Erythroblast (primary cell): Measurements from ENCODE around the gene MAP7.
"Not testable (repeated sequence)": the region's sequence is repeated elsewhere in the genome, so short reads cannot be mapped to it uniquely, and the experiment has no call there.

Source experiments
- DNase-seq, 2 experiments: peaks; one replicate each; lab custom pipeline; 2025; lab: John Stamatoyannopoulos, UW
- GATA1 ChIP-seq: IDR thresholded peaks from 2 replicates; pipeline ENCODE4 v1.6.1; 2011; ENCODE audit warnings: low read depth, mild to moderate bottlenecking, control low read depth, low read length, moderate library complexity
- POLR2A ChIP-seq: IDR thresholded peaks from 2 replicates; pipeline ENCODE4 v1.6.1; 2011; ENCODE audit warnings: mild to moderate bottlenecking, low read length

The MAP7 gene

DNA sequence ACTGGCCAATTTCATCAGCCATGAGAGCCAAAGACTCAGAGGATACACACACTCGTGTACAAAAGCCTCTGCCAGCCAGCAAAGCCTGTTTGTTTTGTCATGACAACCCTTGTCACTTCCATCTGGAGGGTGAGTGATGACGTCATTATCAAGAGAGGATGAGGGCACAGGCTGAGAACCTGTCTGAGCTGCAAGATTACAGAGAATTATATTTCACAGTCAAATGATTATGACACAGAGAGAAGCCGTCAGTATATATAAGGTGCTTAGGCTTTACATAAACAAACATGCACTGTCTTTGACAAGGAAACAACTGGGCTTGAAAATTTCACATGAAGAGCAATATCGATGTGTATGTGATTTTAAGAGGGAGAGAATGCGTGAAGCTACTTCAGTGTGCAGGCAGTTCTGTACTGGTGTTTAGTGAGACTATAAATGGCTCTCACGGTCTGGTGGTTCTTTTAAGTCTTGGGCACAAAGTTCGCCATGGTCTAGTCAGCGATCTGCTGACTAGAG lies 224.1 kb downstream of the MAP7 start:
- no peak for TF ChIP-seq POLR2A
- no peak for TF ChIP-seq GATA1
- DNase-seq, result peak; percentile 49 to 56

DNA sequence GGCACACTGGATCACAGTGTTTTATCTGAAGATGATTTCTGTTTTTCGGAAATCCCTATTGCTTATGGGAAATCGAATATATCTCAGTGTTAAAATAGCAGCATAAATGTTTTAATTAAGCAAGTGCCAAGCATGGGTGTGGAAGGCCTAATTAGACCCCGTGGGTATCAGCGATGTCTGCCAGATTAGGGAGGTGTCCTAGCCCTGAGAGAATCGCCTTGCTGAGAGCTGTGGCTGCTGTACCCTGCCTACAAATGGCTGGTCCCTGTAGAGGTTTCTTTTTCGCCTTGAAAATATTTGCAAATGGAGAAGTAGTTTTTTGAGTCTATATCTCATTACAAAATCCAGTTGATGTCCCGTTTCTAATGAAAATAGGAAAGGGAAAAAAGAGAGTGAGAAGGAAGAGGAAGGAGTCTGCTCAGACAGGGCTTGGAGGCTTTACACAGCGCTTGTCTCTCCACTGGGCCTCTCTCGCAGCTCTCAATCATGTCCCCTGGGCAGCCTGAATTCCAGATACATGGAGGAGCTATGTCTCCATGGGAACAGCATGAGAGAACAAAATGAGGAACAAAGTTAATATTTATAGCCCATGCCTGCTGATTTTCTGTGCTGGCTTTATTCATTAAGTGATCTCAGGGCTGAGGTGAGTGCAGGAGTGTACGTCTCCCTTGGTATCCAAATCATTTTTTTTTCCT lies 225.4 kb downstream of the MAP7 start:
- no peak for DNase-seq

DNA sequence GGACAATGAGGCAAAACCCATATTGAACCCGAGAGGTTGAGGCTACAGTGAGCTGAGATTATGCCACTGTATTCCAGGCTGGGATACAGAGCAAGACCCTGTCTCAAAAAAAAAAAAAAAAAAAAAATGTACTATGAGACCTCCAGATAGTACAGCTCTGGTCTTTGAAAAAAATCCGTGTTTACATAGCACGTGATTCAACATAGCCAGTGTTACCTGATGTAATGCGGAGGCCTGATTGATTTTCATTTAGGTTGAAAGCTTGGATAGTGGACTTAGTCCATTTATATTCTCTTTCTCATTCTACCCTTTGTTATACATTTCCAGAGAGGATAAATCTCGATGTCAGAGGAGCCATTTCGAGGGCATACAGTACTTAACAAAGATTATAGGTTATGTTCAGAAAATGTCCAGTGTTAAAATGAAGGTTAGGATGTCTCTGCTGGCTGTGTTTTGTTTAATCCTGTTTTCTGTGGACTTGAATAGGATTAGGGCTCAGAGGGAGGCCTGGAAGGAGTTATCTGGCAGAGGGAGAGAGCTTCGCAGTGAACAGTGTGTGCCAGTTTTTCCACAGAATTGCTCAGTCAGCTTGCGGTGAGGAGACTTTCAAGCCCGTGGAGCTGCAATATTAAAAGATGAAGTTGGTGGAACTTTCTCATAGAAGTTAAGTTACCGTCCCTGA lies 226.7 kb downstream of the MAP7 start:
- TF ChIP-seq POLR2A, result no peak
- no peak for TF ChIP-seq GATA1
- DNase-seq, result no peak

More for the DNA sequence above, 225.4 kb downstream of the MAP7 start:
- TF ChIP-seq GATA1 (no peak), POLR2A (no peak)

DNA sequence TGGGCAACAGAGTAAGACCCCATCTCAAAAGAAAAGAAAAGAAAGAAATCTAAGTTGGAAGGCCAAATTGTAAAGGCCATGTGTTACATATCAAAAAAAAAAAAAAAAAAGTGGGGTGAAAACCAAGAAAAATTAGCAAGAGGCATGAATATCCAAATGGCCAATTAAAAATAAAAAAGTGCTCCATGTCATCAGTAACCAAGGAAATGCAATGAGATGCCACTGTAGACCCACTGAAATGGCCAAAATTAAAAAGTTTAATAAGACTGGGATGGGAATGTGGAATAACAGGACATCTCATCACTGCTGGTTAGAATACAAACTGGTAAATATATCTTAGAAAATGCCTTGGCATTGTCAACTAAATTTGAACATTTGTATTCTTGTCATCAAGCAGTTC lies 230.5 kb downstream of the MAP7 start:
- DNase-seq, result no peak
- TF ChIP-seq GATA1 (no peak), POLR2A (no peak)

DNA sequence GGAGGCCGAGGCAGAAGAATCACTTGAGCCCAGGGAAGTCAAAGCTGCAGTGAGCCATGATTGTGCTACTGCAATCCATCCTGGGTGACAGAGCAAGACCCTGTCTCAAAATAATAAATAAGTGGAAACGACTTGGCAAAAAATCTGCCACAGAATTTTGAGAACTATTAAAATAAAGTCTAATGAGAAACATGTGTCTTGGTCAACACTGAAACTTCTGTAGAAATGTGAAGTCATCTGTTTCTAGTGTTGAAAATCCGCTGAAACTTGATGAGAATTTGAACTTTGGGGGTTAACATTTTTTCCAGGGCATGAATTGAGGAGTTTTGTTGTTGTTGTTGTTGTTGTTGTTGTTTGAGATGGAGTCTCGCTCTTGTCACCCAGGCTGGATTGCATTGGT lies 231.5 kb downstream of the MAP7 start:
- TF ChIP-seq GATA1 (no peak), POLR2A (no peak)
- DNase-seq, result no peak

DNA sequence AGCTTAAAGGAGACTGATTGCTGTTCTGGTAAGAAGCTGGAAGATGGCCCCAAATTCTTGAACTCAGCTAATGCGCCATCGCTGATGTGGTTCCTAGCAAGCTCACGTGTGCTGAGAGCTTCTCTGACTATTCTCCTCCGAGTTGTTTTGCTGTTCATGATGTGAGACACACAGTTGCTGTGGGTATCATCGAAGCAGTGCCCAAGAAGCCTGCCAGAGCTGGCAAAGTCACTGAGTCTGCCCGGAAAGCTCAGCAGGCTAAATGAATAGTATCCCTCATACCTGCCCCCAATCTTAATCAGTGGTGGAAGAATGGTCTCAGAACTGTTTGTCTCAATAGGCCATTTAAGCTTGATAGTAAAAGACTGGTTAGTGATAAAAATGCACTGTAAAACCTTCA lies 232.3 kb downstream of the MAP7 start:
- no peak for DNase-seq
- TF ChIP-seq POLR2A (no peak), GATA1 (no peak)

DNA sequence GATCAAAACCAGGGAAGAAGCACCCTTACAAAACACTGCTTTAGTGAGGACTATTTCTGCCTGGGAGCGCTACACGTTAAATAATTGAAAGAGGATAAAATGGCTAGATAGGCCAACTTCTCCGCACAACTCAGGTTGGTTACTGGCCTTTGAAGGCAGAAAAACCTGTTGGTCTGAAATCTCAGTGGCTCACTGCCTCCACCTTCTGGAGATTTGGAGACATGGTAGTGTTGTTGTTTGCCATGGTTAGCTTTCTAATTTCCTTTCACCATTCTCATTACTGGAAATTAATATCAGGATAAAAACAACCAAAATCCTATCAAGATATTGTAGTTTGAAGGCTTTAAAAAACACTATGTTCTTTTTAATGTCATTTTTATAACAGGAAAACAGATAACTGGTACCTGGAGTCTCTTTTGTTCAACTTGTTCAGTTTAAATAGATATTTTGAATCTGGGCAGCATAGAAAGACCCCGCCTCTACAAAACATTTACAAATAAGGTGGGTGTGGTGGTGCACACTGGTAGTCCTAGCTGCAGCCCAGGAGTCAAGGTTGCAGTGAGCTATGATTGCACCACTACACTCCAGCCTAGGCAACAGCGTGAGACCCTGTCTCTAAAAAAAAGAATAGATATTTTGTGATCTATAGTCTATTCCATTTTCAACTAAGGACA lies 233.1 kb downstream of the MAP7 start:
- no peak for TF ChIP-seq POLR2A
- no peak for TF ChIP-seq GATA1
- peak; percentile 66 to 77 for DNase-seq

DNA sequence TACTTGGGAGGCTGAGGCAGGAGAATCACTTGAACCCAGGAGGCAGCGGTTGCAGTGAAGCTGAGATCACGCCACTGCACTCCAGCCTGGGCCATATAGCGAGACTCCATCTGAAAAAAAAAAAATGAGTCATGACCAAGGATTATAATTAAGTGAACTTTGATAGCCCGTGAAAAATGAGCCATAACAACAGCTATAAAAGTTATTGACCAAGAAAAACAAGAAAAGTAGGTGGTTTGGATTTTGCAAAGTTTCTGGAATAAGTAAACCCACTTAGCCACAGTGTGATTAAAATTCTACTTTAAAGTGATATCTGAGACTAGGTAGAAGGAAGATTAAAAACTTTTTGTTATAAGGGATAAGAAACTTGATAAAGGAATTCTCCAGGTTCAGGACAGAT lies 234.6 kb downstream of the MAP7 start:
- TF ChIP-seq GATA1 (no peak), POLR2A (no peak)
- DNase-seq, result no peak

DNA sequence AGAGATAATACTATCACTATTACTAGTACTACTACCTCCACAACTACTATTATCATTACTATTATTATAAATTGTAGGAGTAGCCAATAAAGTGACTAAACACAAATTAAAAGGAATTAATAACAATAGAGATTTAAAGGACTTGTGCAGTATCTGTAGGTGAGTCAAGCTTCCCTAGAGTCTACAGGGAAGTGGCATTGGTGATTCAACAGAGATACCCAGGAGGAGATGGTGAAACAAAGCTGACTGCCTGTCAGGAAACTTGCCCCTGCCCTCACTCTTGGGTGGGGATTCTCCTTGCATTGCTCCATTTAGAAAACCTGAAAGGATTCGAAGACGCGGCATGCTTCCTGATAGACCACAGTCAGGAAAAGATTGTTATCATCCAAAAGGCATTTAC lies 237.2 kb downstream of the MAP7 start:
- TF ChIP-seq POLR2A (no peak), GATA1 (no peak)
- DNase-seq, result no peak

DNA sequence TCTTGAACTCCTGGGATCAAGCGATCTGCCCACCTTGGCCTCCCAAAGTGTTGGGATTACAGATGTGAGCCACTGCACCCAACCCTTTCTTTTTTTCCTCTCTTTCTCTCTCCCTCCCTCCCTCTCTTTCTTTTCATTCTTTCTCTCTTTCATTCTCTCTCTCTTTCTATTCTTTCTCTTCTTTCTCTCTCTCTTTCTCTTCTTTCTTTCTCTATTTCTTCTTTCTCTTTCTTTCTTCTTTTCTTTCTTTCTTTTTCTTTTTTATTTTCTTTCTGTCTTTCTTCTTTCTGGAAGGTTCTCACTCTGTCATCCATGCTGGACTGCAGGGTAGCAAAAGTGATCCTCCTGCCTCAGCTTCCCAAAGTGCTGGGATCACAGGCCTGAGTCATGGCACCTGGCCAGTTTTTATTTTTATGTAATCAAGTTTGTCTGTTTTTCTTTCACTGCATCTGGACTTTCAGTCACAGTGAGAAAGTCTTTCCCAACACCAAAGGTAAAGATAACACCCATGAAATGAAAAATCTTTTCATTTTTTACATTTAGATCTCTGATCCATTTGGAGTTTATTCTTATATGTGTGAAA lies 240.4 kb downstream of the MAP7 start:
- TF ChIP-seq POLR2A (no peak), GATA1 (no peak)
- DNase-seq, result no peak

DNA sequence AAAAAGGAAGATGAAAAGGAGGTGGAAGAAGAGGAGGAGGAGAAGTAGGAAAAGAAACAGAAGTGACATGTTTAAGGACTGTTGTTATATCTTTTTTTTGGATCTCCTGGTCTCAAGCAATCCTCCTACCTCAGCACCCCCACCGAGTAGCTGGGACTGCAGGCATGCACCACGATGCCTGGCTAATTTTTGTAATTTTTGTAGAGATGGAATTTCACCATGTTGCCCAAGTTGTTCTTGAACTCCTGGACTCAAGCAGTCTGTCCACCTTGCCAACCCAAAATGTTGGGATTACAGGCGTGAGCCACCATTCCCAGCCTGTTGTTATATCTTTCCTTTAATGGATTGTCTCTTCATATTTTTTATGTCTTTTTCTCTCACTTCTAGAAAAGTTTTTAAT lies 241.1 kb downstream of the MAP7 start:
- TF ChIP-seq GATA1 (no peak), POLR2A (no peak)
- DNase-seq, result no peak

DNA sequence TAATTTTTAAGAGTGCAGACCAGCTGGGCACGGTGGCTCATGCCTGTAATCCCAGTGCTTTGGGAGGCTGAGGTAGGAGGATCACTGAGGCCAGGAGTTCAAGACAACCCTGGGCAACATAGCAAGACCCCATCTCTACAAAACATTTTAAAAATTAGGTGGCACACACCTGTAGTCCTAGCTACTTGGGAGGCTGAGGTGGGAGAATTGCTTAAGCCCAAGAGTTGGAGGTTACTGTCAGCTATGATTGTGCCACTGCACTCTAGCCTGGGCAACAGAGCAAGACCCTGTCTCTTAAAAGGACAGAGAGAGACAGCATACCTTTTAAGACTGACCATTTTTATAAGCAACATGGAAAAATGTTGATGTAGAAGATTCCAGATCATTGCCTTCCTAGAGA lies 241.8 kb downstream of the MAP7 start:
- not testable (repeated sequence) for DNase-seq

DNA sequence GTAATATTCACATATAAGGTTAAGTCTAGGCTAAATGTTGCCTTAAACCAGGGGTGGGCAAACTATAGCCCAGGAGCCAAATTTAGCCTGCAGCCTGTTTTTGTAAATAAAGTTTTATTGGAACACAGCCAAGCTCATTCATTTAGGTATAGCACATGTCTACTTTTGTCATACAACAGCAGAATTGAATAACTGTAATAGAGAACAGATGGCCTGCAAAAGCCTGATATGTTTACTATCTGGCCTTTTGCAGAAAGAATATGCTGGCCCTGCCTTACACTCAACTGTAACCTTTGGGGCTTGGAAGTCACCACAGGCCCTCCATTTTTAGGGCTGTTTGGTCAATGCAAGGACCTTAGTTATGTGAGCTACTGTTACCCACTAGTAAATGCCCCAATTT lies 242.9 kb downstream of the MAP7 start:
- peak; percentile 53 to 86 for DNase-seq
- TF ChIP-seq POLR2A (no peak), GATA1 (no peak)

DNA sequence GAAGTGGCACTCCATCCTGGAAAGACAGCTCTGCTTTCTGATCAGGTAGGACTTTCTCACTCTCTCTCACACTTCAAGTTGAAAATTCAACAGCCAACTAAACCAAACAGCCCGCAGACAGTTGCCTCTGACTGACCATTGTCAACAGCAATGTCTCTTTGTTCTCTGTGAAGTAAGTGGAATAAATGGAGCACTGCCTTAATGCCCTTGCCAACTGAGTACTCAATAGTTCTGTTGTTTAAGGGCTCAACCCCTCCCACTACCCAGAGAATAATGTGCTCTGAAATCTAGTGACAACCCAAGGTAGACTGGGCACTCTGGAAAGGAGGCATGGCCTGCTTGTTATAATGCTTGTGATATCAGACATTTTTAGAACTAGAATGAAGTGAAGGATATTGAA lies 243.8 kb downstream of the MAP7 start:
- no peak for DNase-seq
- no peak for TF ChIP-seq GATA1
- TF ChIP-seq POLR2A, result no peak

DNA sequence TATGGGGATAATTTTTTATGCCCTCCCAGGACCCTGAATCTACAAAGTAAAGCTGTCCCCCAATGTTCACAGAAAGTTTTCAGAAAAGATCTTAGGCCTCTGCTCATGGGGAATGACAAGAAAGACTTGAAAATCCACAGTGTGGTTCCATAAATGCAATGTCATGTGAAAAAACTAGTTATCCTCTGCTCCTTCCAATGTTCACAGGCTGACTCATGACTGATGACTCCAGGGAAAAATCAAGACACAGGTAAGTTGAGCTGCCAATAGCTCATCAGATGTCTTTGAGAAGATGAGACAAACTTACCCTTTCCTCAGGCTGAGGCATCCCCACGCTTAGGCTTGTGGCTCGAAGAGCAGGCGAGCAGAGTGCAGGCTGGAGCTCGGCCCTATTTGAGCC lies 245.8 kb downstream of the MAP7 start:
- no peak for DNase-seq
- TF ChIP-seq POLR2A (no peak), GATA1 (no peak)
